H9 (cell line): ENCODE results near the gene GPR89B. TPM values are rescaled to one million over a fixed set of nuclear protein-coding genes. Genes with fewer than 3 reads are reported as not detected.

Experiments
- DNase-seq: peaks from one replicate; pipeline ENCODE4 v3.0.0-alpha.2; 2017
- H2AFZ ChIP-seq: one replicate; pipeline ENCODE4 v1.6.1; 2013; ENCODE audit warnings: mild to moderate bottlenecking, low read length, control low read depth, moderate library complexity
- H2AK5ac ChIP-seq: 2 replicates; pipeline ENCODE4 v1.6.1; 2013; ENCODE audit warnings: low read length, control low read depth, mixed read lengths; ENCODE audit not compliant: insufficient read length
- H2BK120ac ChIP-seq: one replicate; pipeline ENCODE4 v1.6.1; 2013; ENCODE audit warnings: low read depth, mild to moderate bottlenecking, low read length, control low read depth, inconsistent platforms; ENCODE audit not compliant: poor library complexity, severe bottlenecking
- H2BK12ac ChIP-seq: 2 replicates; pipeline ENCODE4 v1.6.1; 2013; ENCODE audit warnings: low read length, control low read depth, mixed read lengths, low read depth; ENCODE audit not compliant: insufficient read length
- H2BK15ac ChIP-seq: 2 replicates; pipeline ENCODE4 v1.6.1; 2013; ENCODE audit warnings: low read depth, low read length, control low read depth
- H2BK20ac ChIP-seq: one replicate; pipeline ENCODE4 v1.6.1; 2013; ENCODE audit warnings: low read depth, mild to moderate bottlenecking, low read length, control low read depth, inconsistent platforms; ENCODE audit not compliant: poor library complexity, severe bottlenecking
- H2BK5ac ChIP-seq: 2 replicates; pipeline ENCODE4 v1.6.1; 2013; ENCODE audit warnings: low read length, control low read depth, mixed read lengths; ENCODE audit not compliant: insufficient read length
- H3K14ac ChIP-seq: 2 replicates; pipeline ENCODE4 v1.6.1; 2013; ENCODE audit warnings: low read length, control low read depth; ENCODE audit not compliant: insufficient read depth
- H3K18ac ChIP-seq: 2 replicates; pipeline ENCODE4 v1.6.1; 2013; ENCODE audit warnings: low read depth, mild to moderate bottlenecking, mixed read lengths, low read length, control low read depth; ENCODE audit not compliant: insufficient read length
- H3K23ac ChIP-seq: 2 replicates; pipeline ENCODE4 v1.6.1; 2013; ENCODE audit warnings: low read length, control low read depth, mixed read lengths, low read depth; ENCODE audit not compliant: insufficient read length
- H3K23me2 ChIP-seq: 2 replicates; pipeline ENCODE4 v1.6.1; 2013; ENCODE audit warnings: low read depth, mild to moderate bottlenecking, mixed read lengths, low read length, control low read depth; ENCODE audit not compliant: insufficient read length, poor library complexity, severe bottlenecking
- H3K27ac ChIP-seq: 2 replicates; pipeline ENCODE4 v1.5.1; 2013; ENCODE audit warnings: low read length, control low read depth, mixed read lengths, low read depth; ENCODE audit not compliant: insufficient read length
- H3K27me3 ChIP-seq: 2 replicates; pipeline ENCODE4 v1.6.1; 2013; ENCODE audit warnings: low read length, control low read depth, inconsistent platforms; ENCODE audit not compliant: insufficient read depth
- H3K4ac ChIP-seq: 2 replicates; pipeline ENCODE4 v1.6.1; 2013; ENCODE audit warnings: low read depth, mild to moderate bottlenecking, control low read depth, inconsistent platforms, low read length, moderate library complexity
- H3K4me1 ChIP-seq: 2 replicates; pipeline ENCODE4 v1.6.1; 2013; ENCODE audit warnings: low read length, control low read depth, inconsistent platforms; ENCODE audit not compliant: insufficient read depth
- H3K4me2 ChIP-seq: 2 replicates; pipeline ENCODE4 v1.6.1; 2013; ENCODE audit warnings: low read length, control low read depth, mixed read lengths; ENCODE audit not compliant: insufficient read length, insufficient read depth
- H3K56ac ChIP-seq: 2 replicates; pipeline ENCODE4 v1.6.1; 2013; ENCODE audit warnings: low read depth, mild to moderate bottlenecking, mixed read lengths, low read length, control low read depth; ENCODE audit not compliant: insufficient read length
- H3K79me1 ChIP-seq: 2 replicates; pipeline ENCODE4 v1.6.1; 2013; ENCODE audit warnings: low read depth, mild to moderate bottlenecking, moderate library complexity, low read length, control low read depth, inconsistent platforms; ENCODE audit not compliant: insufficient read depth, poor library complexity, severe bottlenecking
- H3K79me2 ChIP-seq: 2 replicates; pipeline ENCODE4 v1.6.1; 2013; ENCODE audit warnings: low read length, control low read depth, inconsistent platforms; ENCODE audit not compliant: insufficient read depth
- H3K9ac ChIP-seq: 2 replicates; pipeline ENCODE4 v1.6.1; 2013; ENCODE audit warnings: low read length, control low read depth, mixed read lengths; ENCODE audit not compliant: insufficient read length; ENCODE audit errors: extremely low read depth
- H3K9me3 ChIP-seq: one replicate; pipeline ENCODE4 v1.6.1; 2013; ENCODE audit warnings: low read depth, low read length, inconsistent platforms; ENCODE audit not compliant: control insufficient read depth
- H3T11ph ChIP-seq: one replicate; pipeline ENCODE4 v1.6.1; 2013; ENCODE audit warnings: mild to moderate bottlenecking, low read length, control low read depth, inconsistent platforms
- H4K20me1 ChIP-seq: one replicate; pipeline ENCODE4 v1.6.1; 2013; ENCODE audit not compliant: control insufficient read depth, insufficient read length, insufficient read depth
- H4K5ac ChIP-seq: 2 replicates; pipeline ENCODE4 v1.6.1; 2013; ENCODE audit warnings: low read depth, mild to moderate bottlenecking, mixed read lengths, low read length, control low read depth; ENCODE audit not compliant: insufficient read length
- H4K8ac ChIP-seq: replicated peaks from 2 replicates; pipeline ENCODE4 v1.6.1; 2013; ENCODE audit warnings: low read length, control low read depth, mixed read lengths, low read depth; ENCODE audit not compliant: insufficient read length
- H4K91ac ChIP-seq: 2 replicates; pipeline ENCODE4 v1.6.1; 2013; ENCODE audit warnings: low read depth, mild to moderate bottlenecking, moderate library complexity, mixed read lengths, low read length, control low read depth; ENCODE audit not compliant: insufficient read length
- H3K27ac Mint-ChIP-seq, 3 experiments: 2 replicates in 2 of 3; 3 replicates in 1 of 3; pipeline ENCODE4 v1.8.0; 2020 to 2021; ENCODE audit warnings: mixed read lengths in 3 of 3, mild to moderate bottlenecking in 1 of 3, moderate library complexity in 1 of 3
- H3K27me3 Mint-ChIP-seq: 2 replicates; pipeline ENCODE4 v1.8.0; 2021; ENCODE audit warnings: low read depth, mild to moderate bottlenecking, moderate library complexity, mixed read lengths
- H3K36me3 Mint-ChIP-seq, 3 experiments: 2 replicates in 2 of 3; 3 replicates in 1 of 3; pipeline ENCODE4 v1.8.0; 2020 to 2021; ENCODE audit warnings: low read depth in 3 of 3, mixed read lengths in 3 of 3; ENCODE audit not compliant: insufficient read depth in 1 of 3
- H3K4me1 Mint-ChIP-seq, 2 experiments: 2 replicates each; pipeline ENCODE4 v1.8.0; 2020; ENCODE audit warnings: mixed read lengths in 2 of 2
- H3K4me3 Mint-ChIP-seq, 2 experiments: 2 replicates in 1 of 2; 3 replicates in 1 of 2; pipeline ENCODE4 v1.8.0; 2020 to 2021; ENCODE audit warnings: mild to moderate bottlenecking in 2 of 2, mixed read lengths in 2 of 2, moderate library complexity in 1 of 2
- H3K9me3 Mint-ChIP-seq, 2 experiments: 2 replicates in 1 of 2; 3 replicates in 1 of 2; pipeline ENCODE4 v1.8.0; 2020; ENCODE audit warnings: mild to moderate bottlenecking in 2 of 2, mixed read lengths in 2 of 2, moderate library complexity in 1 of 2
- WGBS: extraction: QIAGEN DNeasy Blood & Tissue Kit; methylation state at CpG from one replicate; pipeline ENCODE4 v1.1.7; 2013; ENCODE audit warnings: missing lambda C conversion rate, low lambda C conversion rate, mixed read lengths; ENCODE audit not compliant: insufficient read length; ENCODE audit errors: extremely low coverage; 5-methylcytosine and 5-hydroxymethylcytosine counted together
- total RNA-seq: library from RNA; stranded (reverse); gene quantifications from 2 replicates; pipeline ENCODE4 v1.2.1, GENCODE V29; 2021
- TF ChIP-seq, protein P1 (sequence below): fragments of 200-600 bp; sonication (generic); conservative IDR thresholded peaks from 3 replicates; pipeline ENCODE4 v1.8.0; 2021; ENCODE audit warnings: antibody characterized with exemption, mild to moderate bottlenecking

Gene GPR89B
- total RNA-seq, 1 experiment from 2014 or later: 15.1 TPM

- H3K4me1 Mint-ChIP-seq: no peaks in the 10 kb centered on the region; a peak in 1 of 4 replicates
- H3K4me3 Mint-ChIP-seq: no peak overlapping the region
- H2AK5ac ChIP-seq: no peak overlapping the region
- no CpG with 5 or more reads among the region's 4 CpGs for WGBS
- H3K9ac ChIP-seq: no peak overlapping the region
- no peak overlapping the region for H3K4ac ChIP-seq
- H3K79me2 ChIP-seq: no peaks in the 10 kb centered on the region
- no peak overlapping the region for H4K8ac ChIP-seq
- no peak overlapping the region for H3K56ac ChIP-seq
- H2BK20ac ChIP-seq: no peak overlapping the region
- H2BK12ac ChIP-seq: no peak overlapping the region
- no peak overlapping the region for H4K5ac ChIP-seq
- H3K4me1 ChIP-seq: no peaks in the 10 kb centered on the region
- no peak overlapping the region for H3K23ac ChIP-seq
- H3K27ac ChIP-seq: no peak overlapping the region
- H3K79me1 ChIP-seq: no peaks in the 10 kb centered on the region
- H3K14ac ChIP-seq: no peak overlapping the region
- DNase-seq: no peak
- H3K27me3 ChIP-seq: no peaks in the 10 kb centered on the region
- no peak overlapping the region for H2BK120ac ChIP-seq
- no peak overlapping the region for H3K27ac Mint-ChIP-seq
- H2AFZ ChIP-seq: no peak overlapping the region
- H3K23me2 ChIP-seq: no peaks in the 10 kb centered on the region
- no peak overlapping the region for H4K91ac ChIP-seq
- no peaks in the 10 kb centered on the region for H4K20me1 ChIP-seq
- no peak overlapping the region for H2BK5ac ChIP-seq
- no peak overlapping the region for H3K4me2 ChIP-seq
- no peak overlapping the region for H2BK15ac ChIP-seq
- no peaks in the 10 kb centered on the region for H3K36me3 Mint-ChIP-seq
- no peaks in the 10 kb centered on the region for H3K9me3 ChIP-seq
- H3T11ph ChIP-seq: no peak overlapping the region
- TF ChIP-seq, protein P1, sequence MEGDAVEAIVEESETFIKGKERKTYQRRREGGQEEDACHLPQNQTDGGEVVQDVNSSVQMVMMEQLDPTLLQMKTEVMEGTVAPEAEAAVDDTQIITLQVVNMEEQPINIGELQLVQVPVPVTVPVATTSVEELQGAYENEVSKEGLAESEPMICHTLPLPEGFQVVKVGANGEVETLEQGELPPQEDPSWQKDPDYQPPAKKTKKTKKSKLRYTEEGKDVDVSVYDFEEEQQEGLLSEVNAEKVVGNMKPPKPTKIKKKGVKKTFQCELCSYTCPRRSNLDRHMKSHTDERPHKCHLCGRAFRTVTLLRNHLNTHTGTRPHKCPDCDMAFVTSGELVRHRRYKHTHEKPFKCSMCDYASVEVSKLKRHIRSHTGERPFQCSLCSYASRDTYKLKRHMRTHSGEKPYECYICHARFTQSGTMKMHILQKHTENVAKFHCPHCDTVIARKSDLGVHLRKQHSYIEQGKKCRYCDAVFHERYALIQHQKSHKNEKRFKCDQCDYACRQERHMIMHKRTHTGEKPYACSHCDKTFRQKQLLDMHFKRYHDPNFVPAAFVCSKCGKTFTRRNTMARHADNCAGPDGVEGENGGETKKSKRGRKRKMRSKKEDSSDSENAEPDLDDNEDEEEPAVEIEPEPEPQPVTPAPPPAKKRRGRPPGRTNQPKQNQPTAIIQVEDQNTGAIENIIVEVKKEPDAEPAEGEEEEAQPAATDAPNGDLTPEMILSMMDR: no peak
- no peaks in the 10 kb centered on the region for H3K27me3 Mint-ChIP-seq
- H3K9me3 Mint-ChIP-seq: no peaks in the 10 kb centered on the region
- H3K18ac ChIP-seq: no peak overlapping the region
These were observed 30.4 kb upstream of the GPR89B start for GRCh38 chr1:147897789-147898188.
